Measurements from ENCODE around the gene MOGAT1. TPM values are rescaled to one million over a fixed set of nuclear protein-coding genes. Genes with fewer than 3 reads are reported as not detected.

MOGAT1 gene
- total and polyA plus RNA-seq, 2 of the 13 experiments (the other 11 are each of a cell fraction or from before 2014, with no cell fraction given): 0.98 to 4.3 TPM

DNA sequence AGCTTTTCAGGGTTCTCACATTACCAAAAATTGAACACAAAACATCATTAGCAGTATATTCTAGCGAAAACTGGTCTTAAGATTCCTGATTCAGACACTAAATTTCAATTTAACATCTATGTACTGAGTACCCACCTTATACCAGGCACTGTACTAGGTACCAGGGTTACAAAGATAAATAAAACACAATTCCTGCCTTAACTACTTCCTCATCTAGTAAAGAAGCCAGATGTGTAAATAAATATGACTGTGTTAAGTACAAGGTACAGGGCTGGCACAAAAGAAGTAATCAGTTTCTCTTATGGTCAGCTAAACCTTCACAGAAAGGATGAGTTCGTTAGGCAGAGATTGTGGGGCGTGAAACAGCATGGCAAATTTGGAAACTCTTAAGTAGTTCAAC lies 21.7 kb upstream of the MOGAT1 start:
- in situ Hi-C loops (cut with HindIII; ENCODE audit: extremely low pct_ligation_motif_present, low pct_unique_long_range_greater_than_20kb): no loop called here
- FAIRE-seq (no peak), ATAC-seq (no peak), DNase-seq (ENCODE audit: low spot score) (no peak)
- Histone ChIP-seq H3K4me3 (replicated peaks in 1 of 3; ENCODE audit: insufficient read depth in 1 of 3, low read depth in 2 of 3, low read length in 3 of 3) (no peak overlapping the region), H3K36me3 (replicated peaks in 1 of 2; ENCODE audit: control insufficient read depth in 1 of 2, insufficient read depth in 2 of 2, low read length in 2 of 2) (peaks cover 7 to 33% of the 10 kb centered on the region in 2 experiments), H4K20me1 (ENCODE audit: insufficient read depth, low read length) (no peaks in the 10 kb centered on the region), H2AFZ (ENCODE audit: low read length) (no peak overlapping the region), H3K9ac (ENCODE audit: insufficient read depth, low read depth, low read length) (no peak overlapping the region), H3K4me1 (ENCODE audit: insufficient read depth, low read length) (peaks cover 30% of the 10 kb centered on the region), H3K27me3 (ENCODE audit: control insufficient read depth in 1 of 2, insufficient read depth in 2 of 2, low read length in 2 of 2) (no peaks in the 10 kb centered on the region), H3K27ac (ENCODE audit: extremely low read length, insufficient read depth, low read length) (no peak overlapping the region), H3K79me2 (ENCODE audit: insufficient read depth, low read length) (peaks cover 55% of the 10 kb centered on the region), H3K4me2 (ENCODE audit: low read depth, low read length) (no peak overlapping the region), H3K9me3 (ENCODE audit: low read length) (no peaks in the 10 kb centered on the region)
- TF ChIP-seq NR3C1 (CRISPR knock-in tag; IDR thresholded peaks at IDR 0.05) (no peak), ZNF24 (IDR thresholded peaks at IDR 0.05) (peak; percentile 59; the same call in 1 of the 2 replicates)
- intact Hi-C loops (cut with micrococcal nuclease; ENCODE audit: unreplicated experiment): no loop called here
- ChIA-PET POLR2A (no interaction called here), CTCF (ENCODE audit: low intra/inter-chr PET ratio, low total read pairs) (no interaction called here)
- 96% methylated on average over 3 of the region's 3 CpGs for WGBS (ENCODE audit: low lambda C conversion rate)
- BruUV-seq (replicated peaks): no TSS peak

DNA sequence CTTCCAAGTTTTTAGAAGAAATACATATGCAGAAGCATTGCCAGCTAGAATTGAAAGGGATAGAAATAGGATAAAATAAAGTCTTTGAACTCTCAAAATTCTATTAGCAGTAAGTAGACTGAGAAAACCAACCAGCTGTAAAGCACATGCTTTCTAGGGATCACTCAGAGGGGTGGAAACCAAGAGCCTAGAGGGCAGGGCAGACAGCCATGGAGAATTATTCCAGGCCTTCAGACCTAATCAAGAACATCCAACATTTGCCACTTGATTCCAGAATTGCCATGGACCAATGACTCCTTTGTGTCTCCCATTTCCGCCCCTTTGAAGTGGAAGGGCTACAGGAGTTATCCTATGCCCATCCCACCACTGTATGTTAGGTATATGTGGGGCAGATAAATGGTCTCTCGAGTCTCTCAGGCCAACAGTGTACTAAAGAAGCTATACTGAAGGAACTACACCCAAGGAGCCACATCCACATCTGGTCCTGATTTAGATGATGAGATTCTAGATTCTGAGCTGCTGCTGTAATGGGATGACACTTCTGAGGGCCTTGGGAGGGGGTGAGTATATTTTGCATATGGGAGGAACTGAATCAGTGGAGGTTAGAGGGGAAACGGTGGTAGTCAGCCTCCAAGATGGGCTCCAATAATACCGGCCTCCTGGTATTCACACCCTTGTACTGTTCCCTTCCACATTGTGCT lies 19.6 kb upstream of the MOGAT1 start:
- no peak for FAIRE-seq
- Histone ChIP-seq H3K4me1 (ENCODE audit: insufficient read depth, low read length) (peaks cover 32% of the 10 kb centered on the region), H4K20me1 (ENCODE audit: insufficient read depth, low read length) (no peaks in the 10 kb centered on the region), H3K27ac (ENCODE audit: extremely low read length, insufficient read depth, low read length) (no peak overlapping the region), H3K27me3 (ENCODE audit: control insufficient read depth in 1 of 2, insufficient read depth in 2 of 2, low read length in 2 of 2) (peaks cover 0 to 4% of the 10 kb centered on the region in 2 experiments; a peak in 1 of 5 replicates), H2AFZ (ENCODE audit: low read length) (no peak overlapping the region), H3K4me2 (ENCODE audit: low read depth, low read length) (no peak overlapping the region), H3K79me2 (ENCODE audit: insufficient read depth, low read length) (peaks cover 67% of the 10 kb centered on the region), H3K4me3 (replicated peaks in 1 of 3; ENCODE audit: insufficient read depth in 1 of 3, low read depth in 2 of 3, low read length in 3 of 3) (no peak overlapping the region), H3K9ac (ENCODE audit: insufficient read depth, low read depth, low read length) (no peak overlapping the region), H3K36me3 (replicated peaks in 1 of 2; ENCODE audit: control insufficient read depth in 1 of 2, insufficient read depth in 2 of 2, low read length in 2 of 2) (peaks cover 7 to 17% of the 10 kb centered on the region in 2 experiments; a peak in 4 of 5 replicates), H3K9me3 (ENCODE audit: low read length) (no peaks in the 10 kb centered on the region)
- in situ Hi-C loops (cut with HindIII; ENCODE audit: extremely low pct_ligation_motif_present, low pct_unique_long_range_greater_than_20kb): no loop called here
- BruUV-seq (replicated peaks): no TSS peak
- DNase-seq (ENCODE audit: low spot score): no peak
- intact Hi-C loops (cut with micrococcal nuclease; ENCODE audit: unreplicated experiment): no loop called here
- 94% methylated on average over 4 of the region's 4 CpGs for whole genome bisulfite sequencing (ENCODE audit: low lambda C conversion rate)
- ChIA-PET POLR2A (no interaction called here), CTCF (ENCODE audit: low intra/inter-chr PET ratio, low total read pairs) (no interaction called here)
- no peak for ATAC-seq
- TF ChIP-seq U2AF1 (optimal IDR thresholded peaks at IDR 0.05; ENCODE audit: low read depth, low read length) (no peak), MED1 (CRISPR knock-in tag; IDR thresholded peaks at IDR 0.05) (no peak), KLF12 (CRISPR knock-in tag; IDR thresholded peaks at IDR 0.05; ENCODE audit: borderline replicate concordance) (no peak)
- TF ChIP-seq, protein P1, sequence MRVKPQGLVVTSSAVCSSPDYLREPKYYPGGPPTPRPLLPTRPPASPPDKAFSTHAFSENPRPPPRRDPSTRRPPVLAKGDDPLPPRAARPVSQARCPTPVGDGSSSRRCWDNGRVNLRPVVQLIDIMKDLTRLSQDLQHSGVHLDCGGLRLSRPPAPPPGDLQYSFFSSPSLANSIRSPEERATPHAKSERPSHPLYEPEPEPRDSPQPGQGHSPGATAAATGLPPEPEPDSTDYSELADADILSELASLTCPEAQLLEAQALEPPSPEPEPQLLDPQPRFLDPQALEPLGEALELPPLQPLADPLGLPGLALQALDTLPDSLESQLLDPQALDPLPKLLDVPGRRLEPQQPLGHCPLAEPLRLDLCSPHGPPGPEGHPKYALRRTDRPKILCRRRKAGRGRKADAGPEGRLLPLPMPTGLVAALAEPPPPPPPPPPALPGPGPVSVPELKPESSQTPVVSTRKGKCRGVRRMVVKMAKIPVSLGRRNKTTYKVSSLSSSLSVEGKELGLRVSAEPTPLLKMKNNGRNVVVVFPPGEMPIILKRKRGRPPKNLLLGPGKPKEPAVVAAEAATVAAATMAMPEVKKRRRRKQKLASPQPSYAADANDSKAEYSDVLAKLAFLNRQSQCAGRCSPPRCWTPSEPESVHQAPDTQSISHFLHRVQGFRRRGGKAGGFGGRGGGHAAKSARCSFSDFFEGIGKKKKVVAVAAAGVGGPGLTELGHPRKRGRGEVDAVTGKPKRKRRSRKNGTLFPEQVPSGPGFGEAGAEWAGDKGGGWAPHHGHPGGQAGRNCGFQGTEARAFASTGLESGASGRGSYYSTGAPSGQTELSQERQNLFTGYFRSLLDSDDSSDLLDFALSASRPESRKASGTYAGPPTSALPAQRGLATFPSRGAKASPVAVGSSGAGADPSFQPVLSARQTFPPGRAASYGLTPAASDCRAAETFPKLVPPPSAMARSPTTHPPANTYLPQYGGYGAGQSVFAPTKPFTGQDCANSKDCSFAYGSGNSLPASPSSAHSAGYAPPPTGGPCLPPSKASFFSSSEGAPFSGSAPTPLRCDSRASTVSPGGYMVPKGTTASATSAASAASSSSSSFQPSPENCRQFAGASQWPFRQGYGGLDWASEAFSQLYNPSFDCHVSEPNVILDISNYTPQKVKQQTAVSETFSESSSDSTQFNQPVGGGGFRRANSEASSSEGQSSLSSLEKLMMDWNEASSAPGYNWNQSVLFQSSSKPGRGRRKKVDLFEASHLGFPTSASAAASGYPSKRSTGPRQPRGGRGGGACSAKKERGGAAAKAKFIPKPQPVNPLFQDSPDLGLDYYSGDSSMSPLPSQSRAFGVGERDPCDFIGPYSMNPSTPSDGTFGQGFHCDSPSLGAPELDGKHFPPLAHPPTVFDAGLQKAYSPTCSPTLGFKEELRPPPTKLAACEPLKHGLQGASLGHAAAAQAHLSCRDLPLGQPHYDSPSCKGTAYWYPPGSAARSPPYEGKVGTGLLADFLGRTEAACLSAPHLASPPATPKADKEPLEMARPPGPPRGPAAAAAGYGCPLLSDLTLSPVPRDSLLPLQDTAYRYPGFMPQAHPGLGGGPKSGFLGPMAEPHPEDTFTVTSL (CRISPR knock-in tag; IDR thresholded peaks at IDR 0.05; ENCODE audit: borderline replicate concordance): no peak

Measured in HepG2 (cell line).